ENCODE results near the gene LCA5L. TPM values are rescaled to one million over a fixed set of nuclear protein-coding genes. Genes with fewer than 3 reads are reported as not detected.

LCA5L gene
- total and polyA plus RNA-seq, 12 donors = 0.21 to 2.1 (median 0.78) TPM

GRCh38 chr21:39397646-39398385 lies 47.8 kb downstream of the LCA5L start:
- H3K27ac ChIP-seq = no peak overlapping the region
- ATAC-seq = no peak
- no peaks in the 10 kb centered on the region for H3K27me3 ChIP-seq
- no peak for TF ChIP-seq CTCF (IDR thresholded peaks at IDR 0.05)
- no peaks in the 10 kb centered on the region for H3K9me3 ChIP-seq
- H3K4me1 ChIP-seq = peaks cover 0 to 9% (median 0%) of the 10 kb centered on the region in 9 donors
- H3K36me3 ChIP-seq = peaks cover 0 to 80% (median 29%) of the 10 kb centered on the region in 9 donors
- no peak for DNase-seq
- intact Hi-C loops (cut with DNase I) = loop anchor here in 1 of 10 donors (10.0 kb wide), 1 partner anchor 193 kb away; no protein-coding TSS in a partner anchor
- 88 to 95% methylated on average over 11 of the region's 11 CpGs for WGBS, 2 donors
- no peak overlapping the region for H3K4me3 ChIP-seq

GRCh38 chr21:39392981-39393380 lies 52.6 kb downstream of the LCA5L start:
- no peak for TF ChIP-seq CTCF (IDR thresholded peaks at IDR 0.05)
- H3K36me3 ChIP-seq = peaks cover 0 to 75% (median 42%) of the 10 kb centered on the region in 9 donors
- H3K27me3 ChIP-seq = no peaks in the 10 kb centered on the region
- ATAC-seq = no peak
- no peak for DNase-seq
- no peaks in the 10 kb centered on the region for H3K9me3 ChIP-seq
- peaks cover 3 to 29% (median 11%) of the 10 kb centered on the region in 9 donors for H3K4me1 ChIP-seq
- intact Hi-C loops (cut with DNase I) = loop anchor here in 1 of 10 donors (10.0 kb wide), 1 partner anchor 188 kb away; no protein-coding TSS in a partner anchor
- H3K27ac ChIP-seq = no peak overlapping the region
- H3K4me3 ChIP-seq = no peak overlapping the region
- whole genome bisulfite sequencing, 2 donors = 78 to 87% methylated on average over 7 of the region's 7 CpGs

GRCh38 chr21:39390212-39390765 lies 55.3 kb downstream of the LCA5L start:
- DNase-seq (no peak), ATAC-seq (no peak)
- Histone ChIP-seq H3K9me3 (no peaks in the 10 kb centered on the region), H3K27ac (no peak overlapping the region), H3K36me3 (peaks cover 0 to 54% (median 32%) of the 10 kb centered on the region in 9 donors), H3K27me3 (no peaks in the 10 kb centered on the region), H3K4me1 (peaks cover 5 to 44% (median 31%) of the 10 kb centered on the region in 9 donors), H3K4me3 (no peak overlapping the region)
- intact Hi-C loops (cut with DNase I) = loop anchor here in 1 of 10 donors (10.0 kb wide), 1 partner anchor 185 kb away; no protein-coding TSS in a partner anchor
- WGBS, 2 donors = 49 to 57% methylated on average over 16 of the region's 16 CpGs
- peak in 2 of 9 donors; percentile 8 to 19 for TF ChIP-seq CTCF (IDR thresholded peaks at IDR 0.05)

GRCh38 chr21:39388811-39389155 lies 56.8 kb downstream of the LCA5L start:
- TF ChIP-seq CTCF (IDR thresholded peaks at IDR 0.05) = peak in 3 of 9 donors; percentile 3 to 49 (median 4)
- intact Hi-C loops (cut with DNase I) = loop anchor here in 9 of 10 donors (1.0 to 10.0 kb wide), 12 partner anchors 36 to 204 kb away; partner anchors contain the start of genes BRWD1 (in 6 of the 9), HMGN1 (in 3 of the 9) and PSMG1 (in 2 of the 9)

More at GRCh38 chr21:39388811-39389155, 56.8 kb downstream of the LCA5L start:
- Histone ChIP-seq H3K4me3 (peak overlapping the region in 9 of 10 donors; percentile 32 to 65 (median 56)), H3K9me3 (no peaks in the 10 kb centered on the region), H3K36me3 (peaks cover 0 to 40% (median 23%) of the 10 kb centered on the region in 9 donors), H3K4me1 (peaks cover 5 to 47% (median 31%) of the 10 kb centered on the region in 9 donors), H3K27ac (peak overlapping the region in 5 of 10 donors; percentile 5 to 83 (median 55)), H3K27me3 (no peaks in the 10 kb centered on the region)
- ATAC-seq (no peak), DNase-seq (no peak)
- WGBS, 2 donors = 8 to 9% methylated on average over 10 of the region's 10 CpGs
